ENCODE results near the gene TLL1. TPM values are rescaled to one million over a fixed set of nuclear protein-coding genes. Genes with fewer than 3 reads are reported as not detected.

The TLL1 gene
- total and polyA plus RNA-seq, 3 donors from 2014 or later: 0.71 to 1.1 (median 0.94) TPM

GRCh38 chr4:165953181-165953580 is 80.1 kb downstream of the TLL1 start:
- intact Hi-C loops (cut with DNase I; ENCODE audit: low total_unique reads): no loop called here
- TF ChIP-seq POLR2A (IDR thresholded peaks at IDR 0.05): no peak
- no peak for TF ChIP-seq CTCF (IDR thresholded peaks at IDR 0.05)
- Histone ChIP-seq H3K27ac (no peak overlapping the region), H3K4me3 (no peak overlapping the region), H3K4me1 (no peaks in the 10 kb centered on the region), H3K27me3 (no peaks in the 10 kb centered on the region), H3K9me3 (no peaks in the 10 kb centered on the region), H3K36me3 (ENCODE audit: low read depth, missing control alignments) (no peaks in the 10 kb centered on the region)
- DNase-seq: no peak
- WGBS, 2 donors: 45 to 59% methylated on average over 4 of the region's 4 CpGs

GRCh38 chr4:165963621-165964020 is 90.6 kb downstream of the TLL1 start:
- Histone ChIP-seq H3K9me3 (no peaks in the 10 kb centered on the region), H3K4me1 (no peaks in the 10 kb centered on the region), H3K27ac (no peak overlapping the region), H3K27me3 (no peaks in the 10 kb centered on the region), H3K36me3 (ENCODE audit: low read depth, missing control alignments) (no peaks in the 10 kb centered on the region), H3K4me3 (no peak overlapping the region)
- TF ChIP-seq POLR2A (IDR thresholded peaks at IDR 0.05) (no peak), CTCF (IDR thresholded peaks at IDR 0.05) (no peak)
- DNase-seq: no peak
- intact Hi-C loops (cut with DNase I; ENCODE audit: low total_unique reads): no loop called here
- 81 to 84% methylated on average over 2 of the region's 2 CpGs for WGBS, 2 donors

- intact Hi-C loops (cut with DNase I; ENCODE audit: low total_unique reads): no loop called here
Observed at GRCh38 chr4:165964591-165964990, 91.6 kb downstream of the TLL1 start.

GRCh38 chr4:165965503-165965902 is 92.5 kb downstream of the TLL1 start:
- DNase-seq: no peak
- H3K4me3 ChIP-seq: no peak overlapping the region
- no peaks in the 10 kb centered on the region for H3K27me3 ChIP-seq
- no peaks in the 10 kb centered on the region for H3K4me1 ChIP-seq
- no peak overlapping the region for H3K27ac ChIP-seq
- H3K9me3 ChIP-seq: no peaks in the 10 kb centered on the region
- H3K36me3 ChIP-seq (ENCODE audit: low read depth, missing control alignments): no peaks in the 10 kb centered on the region
- intact Hi-C loops (cut with DNase I; ENCODE audit: low total_unique reads): no loop called here
- TF ChIP-seq POLR2A (IDR thresholded peaks at IDR 0.05) (no peak), CTCF (IDR thresholded peaks at IDR 0.05) (no peak)
- WGBS, 2 donors: 88 to 91% methylated on average over 2 of the region's 2 CpGs

More at GRCh38 chr4:165964591-165964990, 91.6 kb downstream of the TLL1 start:
- 87 to 90% methylated on average over 5 of the region's 5 CpGs for WGBS, 2 donors
- Histone ChIP-seq H3K4me3 (no peak overlapping the region), H3K27me3 (no peaks in the 10 kb centered on the region), H3K4me1 (no peaks in the 10 kb centered on the region), H3K9me3 (no peaks in the 10 kb centered on the region), H3K36me3 (ENCODE audit: low read depth, missing control alignments) (no peaks in the 10 kb centered on the region), H3K27ac (no peak overlapping the region)
- TF ChIP-seq CTCF (IDR thresholded peaks at IDR 0.05) (no peak), POLR2A (IDR thresholded peaks at IDR 0.05) (no peak)
- no peak for DNase-seq

GRCh38 chr4:165966833-165967232 is 93.8 kb downstream of the TLL1 start:
- no peak for TF ChIP-seq POLR2A (IDR thresholded peaks at IDR 0.05)
- TF ChIP-seq CTCF (IDR thresholded peaks at IDR 0.05): no peak
- H3K4me1 ChIP-seq: no peaks in the 10 kb centered on the region
- no peak overlapping the region for H3K4me3 ChIP-seq
- H3K36me3 ChIP-seq (ENCODE audit: low read depth, missing control alignments): no peaks in the 10 kb centered on the region
- DNase-seq: no peak
- H3K27ac ChIP-seq: no peak overlapping the region
- no peaks in the 10 kb centered on the region for H3K9me3 ChIP-seq
- H3K27me3 ChIP-seq: no peaks in the 10 kb centered on the region
- intact Hi-C loops (cut with DNase I; ENCODE audit: low total_unique reads): no loop called here
- 85 to 95% methylated on average over 8 of the region's 8 CpGs for WGBS, 2 donors
